Nucleus accumbens (tissue), 56 donors: ENCODE measurements around the gene SIRT7.

Experiments used
- DNase-seq, 56 donors: peaks; one replicate each; lab custom pipeline; 2025; lab: John Stamatoyannopoulos, UW

Gene SIRT7, protein sequence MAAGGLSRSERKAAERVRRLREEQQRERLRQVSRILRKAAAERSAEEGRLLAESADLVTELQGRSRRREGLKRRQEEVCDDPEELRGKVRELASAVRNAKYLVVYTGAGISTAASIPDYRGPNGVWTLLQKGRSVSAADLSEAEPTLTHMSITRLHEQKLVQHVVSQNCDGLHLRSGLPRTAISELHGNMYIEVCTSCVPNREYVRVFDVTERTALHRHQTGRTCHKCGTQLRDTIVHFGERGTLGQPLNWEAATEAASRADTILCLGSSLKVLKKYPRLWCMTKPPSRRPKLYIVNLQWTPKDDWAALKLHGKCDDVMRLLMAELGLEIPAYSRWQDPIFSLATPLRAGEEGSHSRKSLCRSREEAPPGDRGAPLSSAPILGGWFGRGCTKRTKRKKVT

DNA sequence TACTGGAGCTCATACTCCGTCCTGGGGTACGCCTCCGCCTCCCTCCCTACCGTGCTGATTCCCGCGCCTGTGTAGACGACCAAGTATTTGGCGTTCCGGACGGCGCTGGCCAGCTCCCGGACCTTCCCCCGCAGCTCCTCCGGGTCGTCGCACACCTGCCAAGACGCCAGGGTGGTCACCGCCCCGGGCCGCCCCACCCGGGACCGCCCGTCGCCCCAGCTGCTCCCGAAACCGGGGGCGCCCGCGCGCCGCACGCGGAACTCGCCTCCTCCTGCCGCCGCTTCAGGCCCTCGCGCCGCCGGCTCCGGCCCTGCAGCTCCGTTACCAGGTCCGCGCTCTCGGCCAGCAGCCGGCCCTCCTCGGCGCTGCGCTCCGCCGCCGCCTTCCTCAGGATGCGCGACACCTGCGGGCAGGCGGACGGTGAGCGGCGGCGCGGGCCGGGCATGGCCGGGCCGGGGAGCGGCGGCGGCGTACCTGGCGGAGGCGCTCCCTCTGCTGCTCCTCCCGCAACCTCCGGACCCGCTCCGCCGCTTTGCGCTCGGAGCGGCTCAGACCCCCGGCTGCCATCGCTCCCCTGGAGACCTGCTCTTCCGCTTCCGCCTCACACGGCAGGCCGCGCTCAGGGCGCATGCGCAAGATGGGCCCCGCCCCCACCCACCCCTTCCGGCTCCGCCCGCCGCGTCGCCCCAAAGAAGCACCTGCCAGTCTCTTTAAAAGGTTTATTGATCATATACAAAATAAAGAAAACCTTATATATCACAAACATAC is at the start of gene SIRT7:
SIRT7 (minus strand) TSS at position 612 of the 768 bp plus-strand sequence; CDS start at position 567, 45 bp downstream.
- DNase-seq: peak in 53 of 56 donors; percentile 22 to 91 (median 76)

DNA sequence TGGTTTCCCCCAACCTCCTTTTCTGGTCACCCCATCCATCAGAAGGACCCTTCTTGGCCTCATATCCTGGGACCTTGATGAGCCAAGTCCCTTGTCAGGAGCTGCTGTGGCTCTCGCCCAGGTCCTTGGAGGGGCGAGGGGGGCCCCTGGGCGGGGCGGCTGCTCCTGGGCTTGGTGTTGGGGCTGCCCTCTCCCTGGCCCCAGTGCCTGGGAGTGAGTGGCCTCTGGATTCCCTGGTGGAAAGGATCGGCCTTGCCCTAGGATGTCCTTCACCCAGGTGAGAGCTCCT is 49.2 kb upstream of the SIRT7 start:
- no peak for DNase-seq

DNA sequence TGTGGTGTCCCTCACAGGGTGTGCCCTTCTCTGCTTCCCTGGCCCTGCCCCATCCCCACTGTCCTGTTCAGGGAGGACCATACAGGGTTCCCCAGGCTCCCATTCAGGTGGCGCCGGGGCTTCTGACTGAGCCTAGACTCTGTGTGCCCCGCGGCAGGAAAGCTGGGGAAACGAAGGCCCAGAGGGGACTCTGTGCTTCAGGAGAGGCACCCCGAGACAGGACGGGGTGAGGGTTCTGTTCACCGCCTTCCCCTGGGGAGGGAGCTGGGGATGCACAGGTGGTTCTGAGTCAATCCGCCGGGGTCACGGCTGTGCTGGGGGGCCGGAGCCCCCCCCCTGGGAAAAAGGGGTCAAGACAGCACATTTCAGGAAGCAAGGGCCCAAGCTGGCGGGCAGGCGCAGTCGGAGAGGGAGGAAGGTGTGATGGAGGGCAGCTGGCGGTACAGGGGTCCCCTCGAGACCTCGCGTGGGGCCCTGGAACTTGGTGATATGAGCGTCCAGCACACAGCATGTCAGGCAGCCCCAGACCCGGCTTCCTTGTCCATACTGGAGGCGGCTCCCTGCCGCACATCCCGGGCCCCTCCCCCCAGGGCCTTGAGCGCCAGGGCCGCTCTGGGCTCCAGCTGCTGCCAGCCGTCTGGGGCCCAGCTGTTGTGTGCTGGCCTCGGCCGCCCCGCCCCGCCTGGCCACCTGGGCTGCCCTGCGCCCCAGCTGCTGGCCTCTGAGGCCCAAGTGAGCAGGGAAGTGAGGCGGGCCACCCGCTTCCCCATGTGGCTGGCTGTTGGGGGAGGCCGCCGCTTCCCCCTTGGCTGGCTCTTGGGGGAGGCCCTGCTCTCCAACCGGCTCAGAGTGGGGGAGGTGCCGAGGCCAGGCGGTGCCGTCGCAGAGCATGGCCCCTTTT is 48.6 kb upstream of the SIRT7 start:
- peak in 25 of 56 donors; percentile 7 to 61 (median 18) for DNase-seq

DNA sequence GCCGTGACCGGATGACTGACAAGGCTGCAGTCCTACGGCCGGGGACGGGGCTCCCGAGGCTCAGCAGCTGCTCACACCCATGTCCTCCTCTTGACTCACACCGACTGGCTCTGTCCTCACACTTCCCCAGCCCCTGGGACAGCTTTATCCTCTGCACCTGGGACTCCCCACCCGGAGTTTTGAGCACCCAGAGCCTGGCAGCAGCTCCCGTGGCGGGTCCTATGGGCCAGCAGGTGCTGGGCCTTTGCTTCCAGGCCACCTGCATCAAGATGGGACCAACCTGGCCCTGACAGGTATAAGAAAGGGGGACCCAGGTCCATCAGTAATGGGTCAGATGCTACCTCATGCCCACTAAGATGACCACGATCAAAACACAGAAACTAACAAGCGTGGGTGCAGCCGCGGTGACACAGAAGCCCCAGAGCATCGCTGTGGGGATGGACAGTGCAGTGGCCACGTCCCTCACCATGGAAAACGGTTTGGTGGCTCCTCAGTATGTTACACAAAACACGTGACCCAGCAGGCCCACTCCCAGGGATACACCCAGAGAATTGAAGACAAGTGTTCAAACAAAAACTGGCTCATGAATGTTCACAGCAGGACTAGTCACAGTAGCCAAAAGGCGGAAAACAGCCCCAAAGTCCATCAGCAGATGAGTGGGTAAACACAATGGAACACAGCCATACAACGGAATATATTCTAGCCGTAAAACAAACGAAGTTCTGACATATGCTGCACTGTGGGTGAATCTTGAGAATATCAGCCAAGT is 46.3 kb upstream of the SIRT7 start:
- no peak for DNase-seq

DNA sequence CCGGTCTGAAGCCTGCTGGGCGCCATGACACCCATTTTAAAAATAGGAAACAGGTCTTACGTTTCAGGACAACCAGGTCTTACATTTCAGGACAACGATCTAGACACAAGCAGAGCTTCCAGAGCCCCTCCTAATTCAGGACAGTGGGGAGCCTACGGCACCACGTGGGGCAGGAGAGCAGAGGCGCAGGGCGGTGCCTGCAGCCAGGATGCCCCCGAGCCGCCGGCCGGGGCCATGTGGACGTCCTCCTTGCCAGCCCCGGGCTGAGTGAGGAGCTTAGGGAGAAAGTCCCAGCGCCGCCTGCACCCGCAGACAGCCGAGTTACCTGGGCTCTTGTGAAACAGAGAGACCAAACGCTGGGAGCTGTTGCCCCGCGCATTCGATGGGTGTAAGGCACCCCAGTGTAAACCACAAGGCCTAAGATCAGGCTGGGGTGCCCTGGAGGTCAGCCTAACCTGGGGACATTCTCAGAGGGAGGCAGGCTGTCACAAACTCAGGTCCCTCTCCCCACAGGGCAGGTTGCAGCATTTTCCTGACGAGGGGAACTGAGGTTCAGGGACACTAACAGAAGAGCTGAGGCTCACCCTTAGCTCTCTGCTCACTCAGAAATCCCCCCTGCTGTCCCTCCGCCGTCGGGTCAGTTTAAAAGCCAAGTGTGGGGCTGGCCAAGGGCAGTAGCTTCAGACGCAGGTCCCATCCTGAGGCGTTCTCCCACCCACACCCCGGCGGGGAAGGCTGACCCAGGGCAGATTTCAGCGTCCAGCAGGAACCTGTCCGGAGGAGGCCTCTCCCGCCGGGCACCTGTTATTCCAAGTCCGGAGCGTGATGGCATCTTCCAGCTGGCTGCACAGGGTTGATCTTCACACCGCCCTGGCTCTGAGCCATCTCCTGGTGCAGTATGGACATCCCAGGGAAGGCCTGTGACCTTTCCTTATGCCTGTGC is 44.8 kb upstream of the SIRT7 start:
- no peak for DNase-seq

DNA sequence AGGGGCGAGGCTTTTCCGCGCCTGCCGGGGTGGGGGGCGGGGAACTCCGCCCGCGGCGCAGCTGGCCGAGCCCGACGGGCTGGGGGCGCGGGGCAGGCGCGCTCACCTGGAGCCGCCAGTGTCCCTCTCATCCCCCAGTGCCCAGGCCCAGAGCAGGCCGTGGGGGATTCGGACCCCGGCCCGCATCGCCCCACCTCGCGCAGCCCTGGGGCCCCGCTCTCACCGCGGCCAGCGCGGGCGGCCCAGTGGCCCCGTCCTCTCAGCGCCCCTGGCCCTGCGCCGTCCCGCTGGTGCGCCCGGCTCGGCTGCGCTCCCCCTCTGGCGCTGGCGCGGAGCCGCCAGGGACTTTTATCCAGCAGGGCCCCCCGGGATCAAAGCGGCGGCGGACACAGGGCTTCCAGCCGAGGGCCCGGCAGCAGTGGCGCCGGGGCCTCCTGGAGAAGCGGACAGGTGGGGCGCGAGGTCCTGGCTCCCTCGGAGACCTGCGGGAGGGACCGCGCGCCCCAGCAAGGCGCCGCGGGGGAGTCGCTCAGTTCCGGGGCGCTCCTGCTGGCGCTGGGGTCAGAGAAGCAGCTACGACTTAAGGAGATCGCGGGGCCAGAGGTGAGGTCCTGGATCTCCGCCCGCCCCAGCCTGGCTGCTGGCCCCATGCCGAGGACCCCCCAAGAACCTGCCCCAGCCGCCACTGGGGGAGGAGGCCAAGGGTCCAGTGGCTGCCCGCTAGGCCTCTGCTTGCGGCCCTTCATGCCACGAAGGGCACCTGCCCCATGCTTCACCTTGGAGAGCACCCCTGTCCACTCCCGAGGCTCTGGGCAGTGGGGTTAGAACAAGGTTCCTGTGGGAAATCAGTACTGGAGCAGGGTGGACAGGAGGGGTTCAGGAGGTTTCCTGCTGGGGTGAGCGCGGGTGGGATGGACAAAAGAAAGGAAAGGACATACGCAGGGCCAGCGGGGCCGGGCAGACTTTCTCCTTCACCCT is 43.8 kb upstream of the SIRT7 start:
- no peak for DNase-seq

DNA sequence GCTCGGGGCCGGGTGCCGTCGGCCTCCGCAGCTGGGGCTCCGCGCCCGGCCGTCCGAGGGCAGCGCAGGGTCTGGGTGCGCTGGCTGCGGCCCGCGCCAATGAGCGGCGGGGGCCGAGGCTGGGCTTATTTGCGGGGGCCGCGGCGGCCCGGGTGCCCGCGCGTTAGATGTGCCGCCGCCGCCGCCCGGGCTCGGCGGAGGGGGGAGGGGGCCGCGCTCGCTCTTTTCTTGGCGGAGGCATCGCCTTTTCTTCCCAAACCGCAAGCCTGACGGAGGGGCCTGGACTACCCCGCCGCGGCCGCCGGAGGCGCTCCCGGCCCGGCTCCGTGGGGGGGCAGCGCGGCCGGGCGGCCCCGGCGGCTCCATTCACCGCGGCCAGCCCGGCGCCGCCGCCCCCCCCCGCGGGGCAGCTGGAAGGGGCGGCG is 43.1 kb upstream of the SIRT7 start, which contains the start of gene NOTUM:
NOTUM (minus strand) TSS at position 101 of the 425 bp plus-strand sequence. CDS start 278 bp downstream, outside the sequence.
- peak in 1 of 56 donors; percentile 11 for DNase-seq

DNA sequence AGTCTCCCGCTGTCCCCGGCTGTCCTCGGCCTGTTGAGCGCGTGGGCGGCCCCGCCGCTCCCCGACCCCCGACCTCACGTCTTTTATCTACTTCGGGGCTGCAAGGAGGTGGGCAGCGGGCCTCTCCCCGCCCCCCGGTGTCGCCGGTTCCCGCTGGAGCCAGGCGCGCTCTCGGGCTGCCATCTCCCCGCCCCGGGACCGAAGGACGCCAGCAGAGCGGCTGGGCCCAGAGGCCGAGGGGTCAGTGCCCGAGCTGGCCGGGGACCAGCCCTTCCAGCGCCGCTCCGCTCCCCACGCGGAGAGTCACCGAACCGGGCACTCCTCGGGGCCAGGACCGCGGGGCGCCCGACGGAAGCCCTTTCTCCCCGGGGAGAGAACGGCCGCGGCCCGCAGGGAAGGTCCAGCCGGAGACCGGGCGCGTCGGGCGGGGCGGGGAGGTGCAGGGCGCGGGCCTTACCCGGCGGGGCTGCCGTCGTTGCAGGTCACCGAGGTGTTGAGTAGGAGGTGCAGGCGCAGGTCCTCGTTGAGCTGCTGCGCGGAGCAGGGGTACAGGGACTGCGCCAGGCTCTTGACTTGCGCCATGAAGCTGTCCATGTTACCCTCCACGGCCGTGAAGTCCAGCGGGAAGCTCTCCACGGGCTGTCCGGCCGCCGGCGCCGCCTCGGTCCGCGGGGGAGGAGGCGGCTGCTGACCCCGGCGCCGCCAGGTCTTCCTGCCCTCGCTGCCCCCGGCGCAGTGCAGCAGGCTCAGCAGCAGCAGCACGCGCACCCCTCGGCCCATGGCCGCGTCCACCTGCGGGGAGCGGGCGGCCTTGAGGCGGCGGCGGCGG is 42.4 kb upstream of the SIRT7 start:
- DNase-seq: peak in 1 of 56 donors; percentile 60

DNA sequence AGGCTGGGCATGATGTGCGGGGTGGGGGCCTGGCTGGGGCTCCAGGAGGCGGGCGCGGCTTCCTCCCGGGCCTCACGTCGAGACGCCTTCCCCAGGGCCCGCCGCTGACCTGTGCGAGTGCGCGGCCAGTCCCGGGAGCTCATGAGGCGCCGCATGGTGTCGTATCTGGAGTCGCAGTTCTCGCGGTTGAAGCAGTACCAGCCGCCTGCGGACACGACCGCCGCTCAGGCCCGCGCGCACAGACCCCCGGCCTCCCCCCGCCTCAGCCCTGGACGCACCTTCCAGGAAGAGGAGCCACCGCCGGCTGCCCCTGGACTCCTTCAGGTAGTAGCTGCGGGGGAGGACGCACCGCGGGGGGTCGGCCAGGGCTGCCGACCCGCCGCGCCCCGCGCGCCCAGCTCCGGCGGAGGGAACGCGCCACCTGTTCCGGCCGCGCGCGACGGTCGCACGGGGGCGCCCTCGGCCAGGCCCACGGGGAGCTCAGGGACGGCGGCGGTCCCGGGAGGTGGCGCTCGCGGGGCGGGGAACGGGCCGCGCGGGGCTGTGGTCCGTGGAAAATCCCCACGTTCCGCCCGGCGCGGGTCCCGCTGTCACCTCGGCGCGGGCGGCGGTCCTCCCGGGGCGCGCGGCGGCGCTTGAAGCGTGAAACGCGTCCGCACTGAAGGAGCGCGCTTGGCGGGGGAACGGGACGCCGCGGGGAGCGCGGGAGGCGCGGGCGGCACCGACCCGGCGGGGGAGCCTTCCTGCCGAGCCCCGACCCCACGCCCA is 41.6 kb upstream of the SIRT7 start:
- DNase-seq: peak in 34 of 56 donors; percentile 3 to 84 (median 34)

DNA sequence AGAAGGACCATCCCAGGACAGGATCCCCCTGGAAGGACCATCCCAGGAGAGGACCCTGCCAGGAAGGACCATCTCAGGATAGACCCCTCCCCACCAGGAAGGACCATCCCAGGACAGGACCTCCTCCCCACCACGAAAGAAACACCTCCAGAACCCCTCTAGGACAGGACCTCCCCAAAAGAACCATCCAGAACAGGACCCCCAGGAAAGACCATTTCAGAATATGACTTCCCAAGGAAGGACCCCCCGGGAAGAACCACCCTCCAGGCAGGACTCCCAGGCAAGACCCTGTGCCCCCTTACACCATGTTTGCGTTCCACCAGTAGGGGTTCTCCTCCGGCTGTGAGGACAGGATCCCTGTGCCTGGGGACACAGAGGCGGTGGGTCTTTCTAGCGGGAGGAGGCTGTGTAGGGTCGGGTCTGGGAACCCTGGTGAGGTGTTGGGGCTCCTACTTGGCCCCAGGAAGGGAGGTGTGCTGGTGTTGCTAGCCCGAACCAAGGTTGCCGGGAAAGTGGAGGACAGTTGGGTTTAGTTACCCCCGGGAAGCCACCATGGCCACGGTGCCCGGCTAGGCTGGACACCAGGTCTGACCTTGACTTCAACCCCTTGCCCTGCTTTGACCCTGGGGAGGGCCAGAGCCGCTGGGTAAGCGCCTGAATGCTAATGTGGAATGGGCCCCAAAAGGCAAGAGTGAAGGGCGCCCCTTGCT is 40.8 kb upstream of the SIRT7 start:
- DNase-seq: no peak

DNA sequence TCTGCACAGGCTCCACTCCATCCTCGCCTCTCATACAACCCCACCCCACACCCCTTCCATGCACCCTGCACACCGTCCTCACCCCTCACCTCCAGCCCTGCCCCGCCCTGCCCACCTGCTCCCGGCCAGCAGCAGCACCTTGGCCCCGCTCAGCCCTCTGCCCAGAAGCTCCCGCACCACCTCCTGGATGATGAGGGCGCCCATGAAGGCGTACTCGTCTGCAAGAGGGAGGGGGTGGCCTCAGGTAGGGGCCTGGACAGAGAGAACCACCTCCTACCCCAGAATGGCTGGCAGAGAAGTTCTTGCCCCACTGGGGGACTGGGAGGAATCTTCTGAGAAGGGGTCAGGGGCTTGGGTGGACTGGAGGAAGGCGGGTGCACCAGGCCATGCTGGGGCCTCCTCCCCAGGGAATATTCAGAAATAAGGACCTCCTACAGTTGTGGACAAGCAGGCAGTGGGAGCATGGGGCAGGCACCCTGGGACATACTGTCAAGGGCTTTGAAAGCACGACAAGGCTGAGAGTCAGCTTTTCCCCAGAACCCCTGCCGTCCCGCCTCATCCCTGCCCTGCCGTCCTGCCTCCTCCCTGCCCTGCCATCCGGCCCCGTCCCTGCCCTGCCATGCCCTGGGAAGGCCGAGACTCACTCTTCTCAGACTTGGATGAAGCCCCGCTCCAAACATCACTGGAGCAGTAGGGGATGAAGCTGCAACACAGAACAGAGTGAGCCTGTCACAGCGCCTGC is 39.9 kb upstream of the SIRT7 start:
- no peak for DNase-seq

DNA sequence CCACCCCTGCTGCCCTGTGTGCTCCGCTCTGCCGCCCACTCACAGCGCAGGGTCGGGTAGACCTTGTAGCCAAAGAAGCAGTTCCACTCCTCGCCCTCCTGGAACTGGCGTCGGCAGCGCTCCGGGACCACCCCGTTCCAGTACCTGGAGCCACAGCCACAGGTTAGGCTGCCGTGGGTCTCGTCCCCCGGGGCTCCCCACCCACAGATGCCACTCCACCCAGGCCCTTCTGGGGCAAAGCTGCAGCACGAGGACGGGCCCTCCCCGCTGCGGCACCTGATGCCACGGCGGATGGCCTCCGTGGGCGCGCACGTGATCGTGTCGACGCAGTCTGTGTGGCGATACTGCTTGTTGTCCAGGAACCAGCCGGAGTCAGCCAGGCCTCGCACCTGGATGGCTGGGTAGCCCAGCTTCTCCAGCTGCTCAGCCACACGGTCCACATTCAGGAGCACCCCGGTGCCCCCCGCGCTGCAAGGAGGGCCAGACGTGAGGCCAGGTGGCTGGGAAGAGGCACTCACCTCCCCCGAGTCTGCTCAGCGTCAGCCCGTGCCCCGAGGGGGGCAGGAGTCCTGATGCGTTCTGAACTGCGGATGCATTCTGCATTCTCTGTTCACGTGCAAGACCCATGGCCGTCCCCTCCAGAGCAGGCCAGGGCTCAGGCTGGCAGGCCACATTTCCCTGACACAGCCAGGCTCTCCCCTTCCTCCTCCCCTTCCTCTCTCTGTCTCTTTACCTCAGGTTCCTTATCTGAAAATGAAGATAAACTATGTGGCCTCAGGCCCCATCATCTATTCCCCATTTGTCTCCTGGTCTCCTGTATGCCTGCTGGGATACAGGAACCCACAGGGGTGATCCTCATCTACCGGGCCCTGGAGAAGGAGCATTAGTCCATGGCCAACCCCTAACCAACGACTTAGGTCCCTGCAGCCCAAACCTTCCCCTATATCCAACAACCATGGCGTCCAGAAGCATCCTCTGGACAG is 38.9 kb upstream of the SIRT7 start:
- no peak for DNase-seq
